IMR-90 (cell line): ENCODE results near the gene GRHL3. TPM values are rescaled to one million over a fixed set of nuclear protein-coding genes. Genes with fewer than 3 reads are reported as not detected.

Experiments
- ATAC-seq: fragments of 200-7000 bp; cut with Tn5 transposase; 2 replicates; pipeline ENCODE4 v1.9.1; 2020; ENCODE audit warnings: low read depth, mild to moderate bottlenecking, moderate library complexity
- BruUV-seq: library from RNA; stranded (reverse); fragments of 400-500 nt; replicated peaks from 2 replicates; lab custom pipeline; 2021; lab: Mats Ljungman, UMichigan
- CTCF ChIA-PET: fragments of 300-600 bp; formaldehyde crosslinking; extraction: SDS; loops from one replicate; lab custom pipeline; 2021; ENCODE audit warnings: antibody characterized with exemption; lab: Yijun Ruan, JAX
- POLR2A ChIA-PET: fragments of 300-600 bp; sonication (Branson Sonifier 250); formaldehyde crosslinking; loops from one replicate; lab custom pipeline; 2022; ENCODE audit warnings: antibody characterized with exemption; ENCODE audit not compliant: unreplicated experiment; lab: Charles Lee
- DNase-seq: peaks from one replicate; pipeline ENCODE4 v3.0.0; 2013
- H2AFZ ChIP-seq: replicated peaks from 2 replicates; pipeline ENCODE3; 2013; ENCODE audit warnings: low read length, mild to moderate bottlenecking; ENCODE audit not compliant: poor library complexity
- H2AK5ac ChIP-seq: 2 replicates; pipeline ENCODE4 v1.6.1; 2013; ENCODE audit warnings: low read depth, low read length, inconsistent platforms
- H2AK9ac ChIP-seq: replicated peaks from 2 replicates; pipeline ENCODE3; 2013; ENCODE audit warnings: mild to moderate bottlenecking, low read depth, low read length, moderate library complexity; ENCODE audit not compliant: poor library complexity
- H2BK120ac ChIP-seq: 2 replicates; pipeline ENCODE4 v1.6.1; 2013; ENCODE audit warnings: low read depth, low read length, inconsistent platforms
- H2BK15ac ChIP-seq: 3 replicates; pipeline ENCODE4 v1.6.1; 2013; ENCODE audit warnings: low read depth, low read length, inconsistent platforms
- H2BK20ac ChIP-seq: 2 replicates; pipeline ENCODE4 v1.6.1; 2013; ENCODE audit warnings: low read depth, mild to moderate bottlenecking, inconsistent platforms, low read length, moderate library complexity
- H2BK5ac ChIP-seq: 2 replicates; pipeline ENCODE4 v1.6.1; 2013; ENCODE audit warnings: mild to moderate bottlenecking, low read depth, low read length, inconsistent platforms; ENCODE audit not compliant: poor library complexity, severe bottlenecking
- H3K14ac ChIP-seq: replicated peaks from 2 replicates; pipeline ENCODE4 v1.6.1; 2013; ENCODE audit warnings: low read depth, low read length, inconsistent platforms
- H3K18ac ChIP-seq: 2 replicates; pipeline ENCODE4 v1.6.1; 2013; ENCODE audit warnings: low read depth, low read length, control low read depth
- H3K23ac ChIP-seq: 2 replicates; pipeline ENCODE4 v1.6.1; 2013; ENCODE audit warnings: low read depth, low read length, inconsistent platforms
- H3K27ac ChIP-seq: 2 replicates; pipeline ENCODE4 v1.5.1; 2013; ENCODE audit warnings: mild to moderate bottlenecking, control low read depth, low read length; ENCODE audit not compliant: insufficient read depth
- H3K27me3 ChIP-seq: 2 replicates; pipeline ENCODE4 v1.6.1; 2013; ENCODE audit warnings: low read length; ENCODE audit not compliant: control insufficient read depth, insufficient read depth
- H3K36me3 ChIP-seq: 2 replicates; pipeline ENCODE4 v1.6.1; 2013; ENCODE audit warnings: low read length, mixed read lengths; ENCODE audit not compliant: control insufficient read depth, insufficient read depth
- H3K4ac ChIP-seq: 2 replicates; pipeline ENCODE4 v1.6.1; 2013; ENCODE audit warnings: low read depth, low read length, inconsistent platforms
- H3K4me1 ChIP-seq: 2 replicates; pipeline ENCODE4 v1.6.1; 2013; ENCODE audit warnings: low read length, mixed read lengths; ENCODE audit not compliant: control insufficient read depth, insufficient read depth
- H3K4me2 ChIP-seq: 2 replicates; pipeline ENCODE4 v1.6.1; 2013; ENCODE audit warnings: low read depth, mild to moderate bottlenecking, control low read depth, low read length, moderate library complexity
- H3K4me3 ChIP-seq: 2 replicates; pipeline ENCODE4 v1.5.1; 2013; ENCODE audit warnings: low read depth, mild to moderate bottlenecking, control low read depth, low read length, moderate library complexity; ENCODE audit not compliant: insufficient read depth
- H3K56ac ChIP-seq: 2 replicates; pipeline ENCODE4 v1.6.1; 2013; ENCODE audit warnings: low read length, inconsistent platforms; ENCODE audit not compliant: insufficient read depth; ENCODE audit errors: extremely low read depth
- H3K79me1 ChIP-seq, 2 experiments: 2 replicates each; pipeline ENCODE4 v1.6.1; 2013; ENCODE audit warnings: low read length in 2 of 2, inconsistent platforms in 1 of 2, low read depth in 1 of 2
- H3K9ac ChIP-seq: 2 replicates; pipeline ENCODE4 v1.6.1; 2013; ENCODE audit warnings: low read depth, low read length, control low read depth
- H3K9me1 ChIP-seq: 2 replicates; pipeline ENCODE4 v1.6.1; 2013; ENCODE audit warnings: low read length, inconsistent platforms; ENCODE audit not compliant: insufficient read depth
- H3K9me3 ChIP-seq: 2 replicates; pipeline ENCODE4 v1.6.1; 2013; ENCODE audit warnings: low read length; ENCODE audit not compliant: control insufficient read depth, insufficient read depth
- H4K20me1 ChIP-seq: 2 replicates; pipeline ENCODE4 v1.6.1; 2013; ENCODE audit warnings: low read length, inconsistent platforms; ENCODE audit not compliant: insufficient read depth
- H4K5ac ChIP-seq: 2 replicates; pipeline ENCODE4 v1.6.1; 2013; ENCODE audit warnings: mild to moderate bottlenecking, low read depth, low read length, control low read depth
- H4K8ac ChIP-seq, 2 experiments: 2 replicates each; pipeline ENCODE4 v1.6.1; 2013; ENCODE audit warnings: low read depth in 2 of 2, low read length in 2 of 2, control low read depth in 1 of 2, inconsistent platforms in 1 of 2
- H4K91ac ChIP-seq: 2 replicates; pipeline ENCODE4 v1.6.1; 2013; ENCODE audit warnings: low read depth, low read length, inconsistent platforms; ENCODE audit not compliant: insufficient read depth
- BHLHE40 ChIP-seq: fragments of 150-350 bp; IDR thresholded peaks from 2 replicates; pipeline ENCODE4 v1.6.1; 2016; ENCODE audit warnings: mild to moderate bottlenecking, low read depth, low read length
- CEBPB ChIP-seq: IDR thresholded peaks from 2 replicates; pipeline ENCODE4 v1.6.1; 2012; ENCODE audit warnings: low read depth, low read length, improper control_type of control experiment
- CHD1 ChIP-seq: IDR thresholded peaks from 2 replicates; pipeline ENCODE4 v1.6.1; 2012; ENCODE audit warnings: low read depth, low read length, improper control_type of control experiment
- CTCF ChIP-seq: conservative IDR thresholded peaks from 2 replicates; pipeline ENCODE4 v1.5.1; 2012; ENCODE audit warnings: mild to moderate bottlenecking, low read depth, low read length, improper control_type of control experiment
- ELK1 ChIP-seq: fragments of 150-350 bp; IDR thresholded peaks from 2 replicates; pipeline ENCODE4 v1.6.1; 2016; ENCODE audit warnings: low read depth, mild to moderate bottlenecking, low read length, moderate library complexity, borderline replicate concordance
- MAFK ChIP-seq: IDR thresholded peaks from 2 replicates; pipeline ENCODE4 v1.6.1; 2012; ENCODE audit warnings: low read depth, low read length, improper control_type of control experiment
- MAZ ChIP-seq: IDR thresholded peaks from 2 replicates; pipeline ENCODE4 v1.6.1; 2012; ENCODE audit warnings: low read depth, mild to moderate bottlenecking, low read length, improper control_type of control experiment, moderate library complexity, borderline replicate concordance
- RCOR1 ChIP-seq: IDR thresholded peaks from 2 replicates; pipeline ENCODE4 v1.6.1; 2012; ENCODE audit warnings: mild to moderate bottlenecking, low read length, improper control_type of control experiment; ENCODE audit not compliant: insufficient replicate concordance
- RFX5 ChIP-seq: IDR thresholded peaks from 2 replicates; pipeline ENCODE4 v1.8.0; 2012; ENCODE audit warnings: low read depth, mild to moderate bottlenecking, low read length, moderate library complexity
- SMC3 ChIP-seq: fragments of 150-350 bp; IDR thresholded peaks from 2 replicates; pipeline ENCODE4 v1.6.1; 2016; ENCODE audit warnings: low read depth, mild to moderate bottlenecking, antibody characterized with exemption, low read length, moderate library complexity
- WGBS, 2 experiments: methylation state at CpG; one replicate each; pipeline versions ENCODE4 v1.1.5 to v1.1.7; 2013; ENCODE audit warnings: missing lambda C conversion rate in 2 of 2; ENCODE audit not compliant: insufficient read length in 1 of 2; ENCODE audit errors: extremely low coverage in 2 of 2; 5-methylcytosine and 5-hydroxymethylcytosine counted together
- dilution Hi-C: fragments of 300-500 bp; cut with HindIII; formaldehyde crosslinking; loops from one replicate; pipeline ENCODE4 v1.14.3; 2018; ENCODE audit warnings: low sequenced_read_pairs; ENCODE audit not compliant: unreplicated experiment
- in situ Hi-C: fragments of 300-500 bp; cut with MboI; formaldehyde crosslinking; loops from 3 replicates; pipeline ENCODE4 v1.14.3; 2019; ENCODE audit warnings: low sequenced_read_pairs, inconsistent platforms, mixed read lengths
- intact Hi-C: fragments of 100-400 bp; cut with micrococcal nuclease; formaldehyde crosslinking; loops from 2 replicates; pipeline ENCODE4 v1.10.0; 2022
- polyA plus RNA-seq, 3 experiments: library from polyadenylated mRNA; depleted of rRNA; stranded (reverse); fragments of >200 nt; gene quantifications; 2 replicates each; pipeline ENCODE4 v1.2.3, GENCODE V29; 2012; ENCODE audit warnings: low replicate concordance in 1 of 3
- total RNA-seq: library from RNA; depleted of rRNA; stranded (reverse); fragments of >200 nt; gene quantifications from 2 replicates; pipeline ENCODE4 v1.2.3, GENCODE V29; 2012

The GRHL3 gene
- total and polyA plus RNA-seq, 2 of the 4 experiments (the other 2 are of a cell fraction) = not detected

- no peak overlapping the region for H2BK15ac ChIP-seq
- H2BK5ac ChIP-seq = no peak overlapping the region
- ATAC-seq = no peak
- H3K27ac ChIP-seq = no peak overlapping the region
- H3K9ac ChIP-seq = no peak overlapping the region
- no peak for TF ChIP-seq BHLHE40
- TF ChIP-seq MAFK = no peak
- TF ChIP-seq SMC3 = no peak
- no peak for TF ChIP-seq RCOR1
- TF ChIP-seq CTCF = no peak
- TF ChIP-seq MAZ = no peak
- no peak for TF ChIP-seq RFX5
- TF ChIP-seq ELK1 = no peak
- no peak for TF ChIP-seq CHD1
- TF ChIP-seq CEBPB = no peak
- H3K9me1 ChIP-seq = peaks cover 6% of the 10 kb centered on the region; the same call in 1 of the 2 replicates
- DNase-seq = no peak
- peaks cover 9% of the 10 kb centered on the region; the same call in 1 of the 2 replicates for H3K27me3 ChIP-seq
- no peak overlapping the region for H4K8ac ChIP-seq
- no peak overlapping the region for H3K56ac ChIP-seq
- no CpG with 5 or more reads among the region's 4 CpGs for WGBS, 2 experiments
- H3K14ac ChIP-seq = no peak overlapping the region
- no peak overlapping the region for H4K5ac ChIP-seq
- H3K18ac ChIP-seq = no peak overlapping the region
- H3K79me1 ChIP-seq = no peaks in the 10 kb centered on the region
- H4K91ac ChIP-seq = no peak overlapping the region
- H2BK120ac ChIP-seq = no peak overlapping the region
- intact Hi-C loops = no loop called here
- H3K4ac ChIP-seq = no peak overlapping the region
- no peak overlapping the region for H2AFZ ChIP-seq
- dilution Hi-C loops = no loop called here
- no peak overlapping the region for H2BK20ac ChIP-seq
- no peak overlapping the region for H2AK9ac ChIP-seq
- no peaks in the 10 kb centered on the region for H3K36me3 ChIP-seq
- no peak overlapping the region for H3K4me2 ChIP-seq
- POLR2A ChIA-PET = no interaction called here
- H3K4me1 ChIP-seq = peaks cover 8% of the 10 kb centered on the region
- no TSS peak for BruUV-seq
- H3K23ac ChIP-seq = no peak overlapping the region
- no peak overlapping the region for H3K4me3 ChIP-seq
- peak overlapping the region; percentile 16; the same call in 1 of the 2 replicates for H2AK5ac ChIP-seq
- in situ Hi-C loops = no loop called here
- 0 out of 2 replicates have a peak, but pooled peaks cover 5% of the 10 kb centered on the region for H4K20me1 ChIP-seq
- CTCF ChIA-PET = interaction anchor here (0.5 kb wide), 1 partner anchor 136 kb away, joined by 3 read pairs; no protein-coding TSS in a partner anchor
- H3K9me3 ChIP-seq = no peaks in the 10 kb centered on the region
These were observed 32.1 kb downstream of the GRHL3 start for GRCh38 chr1:24351247-24351646.
